Hippocampal formation (tissue), 2 donors: Measurements from ENCODE around the gene ZWILCH.

Experiments
- DNase-seq, 2 donors: peaks; one replicate each; lab custom pipeline; 2025; lab: John Stamatoyannopoulos, UW

Gene ZWILCH

GRCh38 chr15:66545255-66545654 lies 40.1 kb downstream of the ZWILCH start:
- no peak for DNase-seq

- DNase-seq: no peak
Measured at GRCh38 chr15:66555685-66556084, 50.6 kb downstream of the ZWILCH start.

DNA sequence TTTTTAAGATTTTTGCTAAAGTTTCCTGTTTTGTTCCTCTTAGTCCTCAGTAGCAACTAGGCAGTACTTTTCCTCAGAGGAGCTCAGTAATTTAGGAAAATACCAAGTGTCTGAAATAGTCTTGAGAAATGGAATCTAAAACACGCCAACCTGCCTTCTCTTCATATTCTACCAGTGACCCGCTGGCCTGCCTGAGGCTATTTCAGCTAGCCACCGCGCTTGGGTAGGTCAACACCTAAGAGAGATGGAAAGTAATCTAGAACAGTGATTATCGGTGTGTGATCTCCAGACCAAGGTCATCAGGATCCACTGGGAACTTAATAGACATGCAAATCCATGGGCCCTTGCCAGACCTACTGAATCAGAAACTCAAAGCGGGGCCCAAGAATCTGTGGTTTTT lies 53.1 kb downstream of the ZWILCH start:
- no peak for DNase-seq

DNA sequence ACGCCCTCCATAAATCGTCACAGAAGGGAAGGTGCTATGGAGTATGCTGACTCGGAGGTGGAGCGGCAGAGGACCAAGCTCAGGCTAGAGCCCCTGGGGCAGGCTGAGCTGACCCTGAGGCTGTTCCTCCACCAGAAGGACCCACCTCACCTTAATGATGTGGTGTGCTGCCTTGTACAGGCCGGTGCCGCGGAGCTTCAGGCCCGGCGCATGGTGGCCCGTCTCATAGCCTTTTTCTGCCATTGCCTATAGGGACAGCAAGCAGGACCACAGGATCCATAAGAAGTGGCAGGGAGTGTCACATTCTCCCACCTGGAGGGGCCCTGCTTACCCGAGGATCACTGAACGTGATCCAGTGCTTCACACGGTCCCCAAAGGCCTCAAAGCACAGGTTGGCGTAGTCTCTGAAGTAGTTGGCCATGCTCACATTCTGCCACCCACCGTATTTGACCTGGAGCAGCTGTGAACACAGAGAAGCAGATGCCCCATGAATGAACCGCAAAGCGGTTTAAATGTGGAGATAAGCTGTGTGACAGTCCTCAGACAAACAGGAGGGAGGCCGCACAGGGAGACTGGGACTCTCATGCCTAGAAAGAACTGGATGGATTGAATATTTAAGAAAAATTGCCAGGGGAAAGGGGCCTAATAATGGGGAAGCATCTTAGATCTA lies 55.9 kb downstream of the ZWILCH start:
- no peak for DNase-seq

DNA sequence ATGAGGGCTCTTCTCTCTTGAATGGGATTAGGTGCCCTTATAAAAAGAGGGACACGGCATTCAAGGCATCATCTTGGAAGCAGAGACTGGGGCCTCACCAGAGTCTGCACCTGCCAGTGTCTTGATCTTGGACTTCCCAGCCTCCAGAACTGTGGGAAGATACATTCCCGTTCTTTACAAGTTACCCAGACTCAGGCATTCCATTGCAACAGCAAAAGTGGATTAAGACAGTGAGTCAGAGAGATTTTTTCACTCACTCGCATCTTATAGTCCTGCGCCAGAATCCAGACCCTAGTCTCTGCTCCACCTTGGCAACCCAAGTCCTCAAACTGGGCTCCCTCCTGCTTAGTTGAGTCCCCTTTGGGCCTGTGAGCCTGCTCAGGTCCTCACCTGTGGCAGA lies 58.0 kb downstream of the ZWILCH start:
- DNase-seq: no peak

DNA sequence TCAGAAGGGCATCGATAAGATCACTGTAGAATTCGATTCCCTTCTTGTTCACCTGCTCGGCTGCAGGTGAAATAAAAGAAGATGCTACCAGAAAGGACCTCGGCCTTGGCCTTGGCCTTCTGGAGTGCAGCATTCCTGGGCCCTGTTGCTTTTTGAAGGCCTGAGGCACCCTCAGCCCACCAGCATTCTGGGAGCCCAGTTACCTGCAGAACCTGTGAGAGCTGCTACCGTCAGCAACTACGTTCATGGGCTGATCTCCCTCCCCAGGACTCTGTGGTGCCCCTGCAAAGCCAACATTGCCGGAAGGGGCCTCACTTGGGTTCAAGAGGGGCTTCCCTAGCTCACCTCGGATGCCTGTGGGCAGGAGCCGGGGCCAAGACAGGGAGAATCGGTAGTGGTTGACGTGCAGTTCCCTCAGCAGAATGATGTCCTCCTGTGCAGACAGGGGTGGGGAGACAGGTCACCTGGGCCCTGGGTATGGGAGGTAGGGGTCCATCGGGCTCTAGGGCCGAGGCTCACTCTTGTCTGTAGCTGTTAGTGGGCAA lies 58.5 kb downstream of the ZWILCH start:
- DNase-seq: no peak

DNA sequence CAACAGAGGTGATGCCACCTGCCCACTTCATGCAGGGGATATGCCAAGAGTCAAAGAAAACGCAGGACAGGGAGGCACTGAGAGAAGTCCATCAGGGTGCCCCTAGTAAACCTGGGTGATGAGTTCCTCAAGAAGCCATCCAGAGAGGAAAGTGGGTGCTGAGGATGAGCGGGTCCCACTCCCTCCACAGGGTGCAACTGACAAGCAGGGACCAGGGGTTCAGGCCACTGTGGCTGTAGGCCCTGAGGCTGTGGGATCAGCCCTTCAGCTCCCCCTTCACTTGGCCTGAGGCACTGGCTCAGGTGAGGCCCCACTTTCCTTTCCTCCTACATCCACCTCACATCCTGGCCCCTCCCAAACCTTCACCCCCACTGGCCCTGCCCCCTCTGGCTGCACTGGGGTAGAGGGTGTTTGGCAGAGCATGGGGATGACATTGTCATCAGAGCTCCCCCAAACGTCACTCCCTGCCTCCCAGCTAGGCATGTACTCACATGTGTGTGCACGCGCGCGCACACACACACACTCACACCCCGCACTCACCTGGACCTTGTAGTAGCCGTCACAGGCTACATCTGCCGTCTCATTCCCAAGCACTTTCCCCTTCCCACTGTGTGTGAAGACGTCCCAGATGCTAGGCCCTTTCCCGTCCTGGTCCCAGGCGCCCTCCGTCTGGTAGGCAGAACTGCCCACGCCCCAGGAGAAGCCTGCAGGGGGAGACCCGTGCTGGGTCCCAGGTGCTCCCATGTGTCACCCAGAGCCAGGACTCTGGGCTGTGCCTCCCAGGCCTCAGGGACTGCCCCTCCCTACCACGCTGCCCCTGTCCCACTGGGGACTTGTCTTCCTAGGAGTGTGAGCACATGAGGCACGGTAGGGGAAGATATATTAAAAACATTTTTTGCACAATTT lies 59.3 kb downstream of the ZWILCH start:
- no peak for DNase-seq

- DNase-seq: no peak
Measured at GRCh38 chr15:66565141-66565641, 60.1 kb downstream of the ZWILCH start.

DNA sequence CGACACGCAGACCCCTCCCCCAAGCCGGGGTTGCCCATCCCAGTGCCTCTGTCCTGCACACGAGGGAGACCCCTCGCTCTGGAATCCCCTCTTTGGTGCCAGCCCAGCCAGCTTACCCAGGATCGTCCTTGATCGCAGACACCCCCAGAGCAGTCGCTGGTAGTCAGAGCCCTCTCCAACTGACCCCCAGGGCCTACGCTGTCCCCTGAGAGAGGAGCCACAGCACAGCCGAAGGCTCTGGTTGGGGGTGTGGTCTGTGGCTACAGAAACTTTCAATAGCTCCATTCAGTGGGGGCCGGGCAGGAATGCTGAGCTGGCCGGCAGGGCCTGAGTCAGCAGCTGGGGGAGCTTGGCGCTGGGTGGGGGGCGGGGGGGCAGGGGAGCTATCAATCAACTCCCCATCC lies 60.6 kb downstream of the ZWILCH start, which contains the start of gene LCTL:
Gene LCTL, minus strand, starts transcription at position 258 of the 404 bp plus-strand sequence. CDS start 633 bp downstream, outside the sequence.
- DNase-seq: peak; percentile 2 to 8

DNA sequence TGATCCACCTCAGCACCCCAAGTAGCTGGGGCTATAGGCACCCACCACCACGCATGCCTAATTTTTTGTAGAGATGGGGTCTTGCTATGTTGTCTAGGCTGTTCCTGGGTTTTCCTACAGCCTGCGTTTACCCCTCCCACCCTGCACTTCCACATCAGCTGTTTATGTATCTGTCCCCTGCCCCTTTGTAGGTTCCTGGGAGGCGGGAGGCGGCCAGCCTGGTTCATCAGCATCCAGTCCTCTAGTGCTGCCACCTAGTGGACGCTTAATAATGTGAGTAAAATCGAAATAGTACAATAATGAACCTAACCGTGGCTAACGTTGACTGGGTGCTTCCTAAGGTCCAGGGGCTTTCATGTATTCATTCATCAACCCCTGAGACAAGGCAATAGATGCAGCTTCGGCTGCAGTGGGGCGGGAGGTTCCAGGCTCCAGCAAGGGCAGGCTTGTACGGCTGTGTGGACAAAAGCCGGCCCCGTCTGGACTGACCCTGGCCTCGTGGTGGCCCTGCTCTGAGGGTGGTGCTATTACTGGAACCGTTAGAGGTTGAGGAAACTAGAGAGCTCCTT lies 61.9 kb downstream of the ZWILCH start:
- peak in 1 of 2 donors; percentile 5 for DNase-seq

GRCh38 chr15:66567897-66568296 lies 62.8 kb downstream of the ZWILCH start:
- DNase-seq: no peak

DNA sequence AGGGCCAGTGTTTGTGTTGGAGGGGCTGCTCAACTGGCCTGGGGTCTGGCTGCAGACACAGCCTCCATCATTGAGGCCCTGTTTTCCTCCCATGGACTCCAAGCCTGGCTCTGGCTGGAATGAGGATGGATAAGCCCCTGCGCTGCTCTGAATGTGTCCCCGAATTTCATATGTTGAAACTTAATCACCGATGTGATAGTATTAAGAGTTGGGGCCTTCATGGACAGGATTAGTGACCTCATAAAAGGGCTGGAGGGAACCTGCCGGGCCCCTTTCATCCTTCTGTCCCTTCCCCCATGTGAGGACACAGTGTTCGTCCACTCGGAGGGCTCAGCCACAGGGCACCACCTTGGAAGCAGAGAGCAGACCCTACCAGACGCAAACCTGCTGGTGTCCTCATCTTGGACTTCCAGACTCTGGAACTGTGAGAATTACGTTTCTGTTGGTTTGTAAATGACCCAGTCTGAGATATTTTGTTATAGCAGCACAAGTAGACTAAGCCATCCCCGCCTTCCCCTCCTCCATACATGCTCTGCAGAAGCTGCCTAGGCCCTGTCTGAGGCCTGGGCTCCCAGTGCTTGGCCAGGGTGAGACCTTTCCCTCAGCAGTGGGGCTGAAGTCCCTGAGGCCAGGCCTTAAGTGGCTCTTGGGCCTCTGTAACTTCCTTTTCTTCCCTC lies 64.5 kb downstream of the ZWILCH start:
- DNase-seq: no peak

GRCh38 chr15:66570327-66570726 lies 65.2 kb downstream of the ZWILCH start:
- no peak for DNase-seq

DNA sequence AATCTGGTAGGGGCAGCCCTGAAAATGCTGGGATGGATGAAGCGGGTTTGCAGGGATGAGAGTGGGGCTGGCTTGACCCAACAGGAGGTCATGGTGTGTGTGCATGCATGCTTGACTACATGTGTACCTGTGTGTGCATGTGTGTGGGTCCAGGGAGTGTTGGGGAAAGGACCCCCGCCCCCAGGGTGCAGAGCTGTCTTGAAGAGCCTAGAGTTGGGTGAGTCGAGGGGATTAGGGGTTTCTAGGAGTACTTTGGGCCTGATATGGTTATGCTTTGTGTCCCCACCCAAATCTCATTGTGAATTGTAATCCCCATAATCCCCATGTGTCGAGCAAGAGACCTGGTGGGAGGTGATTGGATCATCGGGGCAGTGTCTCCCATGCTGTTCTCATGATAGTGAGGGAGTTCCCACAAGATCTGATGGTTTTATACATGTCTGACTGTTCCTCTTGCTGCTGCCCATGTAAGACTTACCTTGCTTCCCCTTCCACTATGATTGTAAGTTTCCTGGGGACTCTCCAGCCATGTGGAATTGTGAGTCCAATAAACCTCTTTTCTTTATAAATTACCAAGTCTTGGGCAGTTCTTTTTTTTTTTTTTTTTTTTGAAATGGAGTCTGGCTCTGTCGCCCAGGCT lies 65.8 kb downstream of the ZWILCH start:
- no peak for DNase-seq

DNA sequence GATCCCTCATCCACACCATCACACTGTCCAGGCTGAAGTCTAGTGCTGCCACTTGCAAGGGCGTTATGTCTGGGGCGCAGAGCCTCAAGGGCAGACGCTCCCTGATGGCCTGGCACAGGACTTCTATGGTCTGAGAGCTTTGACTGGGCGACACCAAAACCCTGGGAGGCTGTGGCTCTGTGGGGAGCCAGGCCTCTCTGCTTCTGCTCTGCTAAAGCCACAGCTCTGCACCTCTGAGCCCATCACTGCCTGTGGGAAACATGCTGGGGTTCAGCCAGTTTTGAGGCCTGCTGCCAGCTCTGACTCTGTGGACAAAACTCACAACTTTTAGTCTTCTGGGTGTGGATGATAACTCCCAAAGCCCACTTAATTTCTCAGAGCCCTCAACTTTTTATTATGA lies 67.0 kb downstream of the ZWILCH start:
- no peak for DNase-seq

- no peak for DNase-seq
Measured at GRCh38 chr15:66573348-66573718, 68.2 kb downstream of the ZWILCH start.

DNA sequence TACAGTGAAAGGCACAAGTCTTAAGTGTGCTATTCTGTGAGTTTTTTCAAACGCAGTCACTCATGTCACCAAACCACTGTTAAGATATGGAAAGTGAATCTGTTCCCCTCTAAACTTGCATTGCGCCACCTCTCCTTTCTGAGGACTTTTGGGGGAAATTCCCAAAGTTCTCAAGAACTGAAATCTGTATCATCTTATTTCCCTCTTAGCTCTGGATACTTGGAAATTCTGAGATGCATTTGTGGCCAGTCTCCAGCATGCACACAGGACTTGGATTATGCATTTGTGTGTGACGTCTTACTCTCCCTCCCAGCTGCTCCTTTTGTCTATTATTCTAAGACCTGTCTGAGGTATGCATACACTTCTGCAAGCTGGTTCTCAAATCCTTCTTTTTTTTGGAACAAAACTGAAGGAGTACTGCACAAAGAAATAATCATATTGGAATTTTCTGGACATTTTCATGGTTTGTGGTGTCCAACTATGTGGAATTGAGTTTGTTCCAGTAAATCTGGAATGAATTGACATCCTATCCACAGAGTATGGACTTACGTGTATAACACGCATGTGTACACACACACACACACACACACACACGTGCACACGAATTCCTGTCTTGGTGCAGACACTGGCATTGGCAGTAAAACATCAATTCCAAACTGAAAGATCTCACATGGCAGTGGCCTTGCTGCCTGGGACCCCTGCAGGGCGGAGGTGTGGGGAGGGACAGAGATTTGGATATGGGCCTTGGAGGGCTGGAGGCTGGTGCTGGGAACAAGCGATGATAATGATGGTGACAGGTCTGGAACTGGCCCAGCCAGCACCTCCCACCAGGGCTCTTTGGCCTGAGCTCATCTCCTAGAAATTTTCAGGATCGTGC lies 68.8 kb downstream of the ZWILCH start:
- no peak for DNase-seq

DNA sequence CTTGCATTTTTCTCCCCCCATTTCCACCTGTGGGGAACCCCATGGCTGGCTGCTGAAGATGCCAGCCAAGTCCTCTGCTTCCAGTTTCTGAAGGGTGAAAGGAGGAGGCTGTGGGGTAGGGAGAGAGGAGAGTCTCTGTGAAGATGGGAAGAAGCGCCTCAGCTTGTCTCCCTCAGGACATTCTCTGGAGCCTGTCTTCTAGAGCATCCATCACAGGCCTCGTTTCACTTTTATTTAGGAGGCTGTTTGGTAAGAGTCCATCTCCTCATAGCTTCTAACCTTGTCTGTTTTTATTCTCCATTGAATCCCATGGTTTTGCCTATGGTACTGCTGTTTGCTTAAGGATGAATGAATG lies 69.4 kb downstream of the ZWILCH start:
- DNase-seq: no peak

GRCh38 chr15:66578286-66578875 lies 73.3 kb downstream of the ZWILCH start:
- DNase-seq: no peak

DNA sequence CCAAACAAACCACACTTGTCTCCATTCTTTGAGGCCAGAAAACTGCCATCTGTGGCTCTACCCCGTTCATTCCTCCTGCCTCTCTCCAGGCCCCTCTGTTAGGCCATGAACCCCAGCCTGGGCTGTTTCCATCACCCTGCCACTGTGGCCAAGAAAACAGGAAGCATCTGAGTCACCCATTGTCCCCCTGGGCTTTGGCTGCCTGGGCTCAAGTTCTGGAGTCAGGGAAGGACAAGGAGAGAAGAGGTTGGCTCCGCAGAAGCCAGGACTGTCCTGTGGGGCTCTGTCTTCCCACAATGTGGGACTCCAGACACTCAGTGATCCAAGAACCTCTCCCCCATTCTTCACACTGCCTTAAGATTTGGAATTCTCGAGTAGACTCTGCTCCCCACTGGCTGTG lies 75.5 kb downstream of the ZWILCH start:
- DNase-seq: no peak
